GM19238 (cell line): ENCODE results near the gene CDH23.

Experiments used
- DNase-seq: peaks from one replicate; pipeline ENCODE4 v3.0.0; 2011; ENCODE audit warnings: low spot score; ENCODE audit not compliant: insufficient read length

The CDH23 gene

DNA sequence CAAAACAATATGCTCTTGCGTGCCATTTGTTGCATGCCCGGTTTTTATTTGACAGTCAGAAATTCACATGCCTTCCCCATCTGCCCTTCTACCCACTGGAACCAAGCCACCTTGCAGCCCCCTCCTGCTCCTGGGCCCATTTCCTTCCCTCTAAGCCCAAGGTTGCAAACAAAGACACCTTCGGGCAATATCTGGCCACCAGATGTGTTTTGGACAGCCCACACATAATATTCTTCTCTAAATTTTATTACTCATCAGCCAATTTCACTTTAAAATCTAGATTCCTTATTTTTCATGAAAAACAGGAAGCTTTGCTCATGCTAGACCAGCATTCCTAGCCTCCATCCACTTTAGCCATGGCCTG lies 341.1 kb downstream of the CDH23 start:
- no peak for DNase-seq

GRCh38 chr10:71739358-71739900 lies 342.7 kb downstream of the CDH23 start:
- DNase-seq, result no peak

DNA sequence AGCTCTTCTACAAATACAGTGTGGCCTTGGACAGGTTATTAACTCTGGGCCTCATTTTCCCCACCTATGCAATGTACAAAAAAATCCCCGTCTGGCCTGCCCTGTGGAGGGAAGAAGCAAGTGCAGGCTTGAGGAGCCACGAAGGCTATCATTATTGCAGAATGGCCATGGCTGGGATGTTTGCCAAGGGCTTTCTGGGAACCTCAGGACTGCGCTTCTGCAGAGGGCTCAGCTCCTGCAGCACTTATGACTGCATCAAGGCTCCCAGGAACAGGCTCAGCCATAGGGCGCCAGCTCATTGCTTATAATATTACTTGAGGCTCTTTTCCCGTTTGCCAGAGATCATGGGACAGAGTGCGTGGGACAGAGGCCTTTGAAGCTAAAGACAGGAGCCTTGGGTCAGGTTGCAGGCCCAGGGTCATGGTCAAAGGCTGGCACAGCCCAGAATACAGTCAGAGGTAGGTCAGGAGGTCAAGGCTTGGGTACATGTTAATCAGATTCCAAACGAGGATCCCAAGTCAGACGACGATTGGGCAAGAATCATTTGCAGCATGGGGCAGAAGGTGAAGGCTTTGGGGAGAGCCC lies 343.4 kb downstream of the CDH23 start:
- no peak for DNase-seq

DNA sequence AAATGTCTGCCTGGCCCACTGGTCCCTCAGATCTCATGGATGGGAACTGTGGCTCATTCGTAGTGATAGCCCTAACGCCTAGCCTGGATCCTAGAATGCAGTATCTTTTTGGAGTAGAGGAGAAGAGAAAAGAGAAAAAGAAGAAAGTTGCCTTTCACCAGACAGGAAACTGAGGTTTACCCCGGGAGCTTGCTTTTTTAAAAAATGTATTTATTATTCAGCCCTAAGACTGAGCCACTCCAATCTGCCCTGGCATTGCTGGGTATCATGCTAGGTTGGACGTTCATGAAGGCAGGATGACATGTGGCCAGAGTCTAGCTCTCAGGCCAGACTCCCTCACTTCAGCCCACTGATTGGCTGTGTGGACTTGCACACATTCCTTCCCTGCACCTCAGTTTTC lies 344.3 kb downstream of the CDH23 start:
- DNase-seq, result no peak

DNA sequence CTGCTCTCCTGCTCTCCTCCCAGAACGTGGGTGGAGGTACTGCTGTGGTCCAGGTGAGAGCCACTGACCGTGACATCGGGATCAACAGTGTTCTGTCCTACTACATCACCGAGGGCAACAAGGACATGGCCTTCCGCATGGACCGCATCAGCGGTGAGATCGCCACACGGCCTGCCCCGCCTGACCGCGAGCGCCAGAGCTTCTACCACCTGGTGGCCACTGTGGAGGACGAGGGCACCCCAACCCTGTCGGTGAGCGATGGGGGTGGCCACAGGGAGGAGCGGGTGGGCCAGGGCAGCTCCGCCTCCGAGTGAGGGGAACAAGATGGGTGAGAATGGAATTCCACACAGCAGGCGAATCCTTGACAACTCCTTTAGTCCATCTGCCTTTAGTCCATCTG lies 345.0 kb downstream of the CDH23 start:
- no peak for DNase-seq

- no peak for DNase-seq
Observed at GRCh38 chr10:71742301-71743088, 345.8 kb downstream of the CDH23 start.

GRCh38 chr10:71743089-71743838 lies 346.5 kb downstream of the CDH23 start:
- no peak for DNase-seq

DNA sequence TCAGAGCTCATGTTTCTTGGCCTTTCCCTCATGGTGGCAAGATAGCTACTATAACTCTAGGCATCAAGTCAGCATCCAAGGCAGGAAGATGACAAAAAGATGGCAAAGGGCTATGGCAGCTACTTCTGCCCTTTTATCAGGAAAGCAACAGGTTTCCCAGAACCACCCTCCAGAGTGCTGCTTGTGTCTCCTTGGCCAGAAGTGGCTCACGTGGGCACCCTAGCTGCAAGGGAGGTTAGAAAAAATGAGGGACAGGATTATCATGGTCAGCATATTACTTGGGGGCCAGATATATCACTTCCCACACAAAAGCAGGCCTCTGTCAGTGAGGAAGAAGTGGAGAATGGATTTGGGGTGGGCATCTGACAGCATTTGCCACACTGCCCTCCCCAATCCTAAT lies 347.1 kb downstream of the CDH23 start:
- DNase-seq, result no peak

DNA sequence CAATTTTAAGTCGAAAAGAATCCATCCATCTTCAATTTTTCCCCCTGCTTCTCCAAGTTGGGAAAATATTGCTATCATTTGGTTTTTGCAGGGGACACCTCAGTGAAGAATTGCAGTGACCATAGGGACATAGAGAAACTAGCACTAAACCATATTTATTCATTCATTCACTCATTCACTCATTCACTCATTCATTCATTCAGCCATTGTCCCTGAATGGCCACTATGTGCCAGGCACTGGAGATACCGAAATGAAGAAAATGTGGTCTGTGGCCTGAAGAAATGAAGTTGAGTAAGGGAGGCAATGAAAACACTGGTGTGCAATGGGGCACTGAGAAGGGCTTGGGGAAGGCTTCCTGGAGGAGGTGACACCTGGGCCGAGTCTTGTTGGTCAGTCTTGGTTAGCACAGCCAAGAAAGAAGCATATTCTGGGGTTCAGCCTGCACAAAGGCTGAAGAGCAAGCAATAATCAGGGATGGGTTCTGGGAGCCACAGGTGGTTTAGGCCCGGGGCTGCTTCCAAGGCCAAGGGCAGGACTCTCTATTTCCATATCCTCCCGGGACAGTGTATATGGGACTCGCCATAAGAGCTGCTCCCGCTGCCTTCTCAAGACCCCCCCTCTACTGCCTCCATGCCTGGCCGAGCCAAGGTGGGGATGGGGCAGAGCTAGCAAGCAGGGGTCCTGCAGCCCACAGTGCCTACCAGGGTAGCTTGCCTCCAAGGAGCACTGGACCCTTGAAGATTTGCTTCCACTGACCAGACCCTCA lies 348.4 kb downstream of the CDH23 start:
- no peak for DNase-seq

- no peak for DNase-seq
Observed at GRCh38 chr10:71745664-71746250, 349.0 kb downstream of the CDH23 start.

- DNase-seq, result no peak
Observed at GRCh38 chr10:71746344-71747037, 349.8 kb downstream of the CDH23 start.

- no peak for DNase-seq
Observed at GRCh38 chr10:71747039-71747531, 350.4 kb downstream of the CDH23 start.

- peak; percentile 59 for DNase-seq
Observed at GRCh38 chr10:71747551-71748523, 351.1 kb downstream of the CDH23 start.

- DNase-seq, result peak; percentile 72
Observed at GRCh38 chr10:71748671-71749191, 352.0 kb downstream of the CDH23 start.

GRCh38 chr10:71749396-71749795 lies 352.7 kb downstream of the CDH23 start:
- DNase-seq, result no peak

GRCh38 chr10:71750124-71750841 lies 353.6 kb downstream of the CDH23 start:
- no peak for DNase-seq

GRCh38 chr10:71750986-71751385 lies 354.3 kb downstream of the CDH23 start:
- no peak for DNase-seq

- no peak for DNase-seq
Observed at GRCh38 chr10:71751515-71752224, 354.9 kb downstream of the CDH23 start.
